ENCODE measurements around the gene JAK1.
"Not testable (repeated sequence)": the region's sequence is repeated elsewhere in the genome, so short reads cannot be mapped to it uniquely, and the experiment has no call there.

JAK1 gene

GRCh38 chr1:64839732-64840405 lies 126.5 kb downstream of the JAK1 start:
- DNase-seq (ENCODE audit: low spot score) = no peak

GRCh38 chr1:64839261-64839660 lies 127.1 kb downstream of the JAK1 start:
- DNase-seq (ENCODE audit: low spot score) = no peak

- no peak for DNase-seq (ENCODE audit: low spot score)
These were observed 127.9 kb downstream of the JAK1 start for GRCh38 chr1:64838486-64838885.

GRCh38 chr1:64836802-64837201 lies 129.5 kb downstream of the JAK1 start:
- DNase-seq (ENCODE audit: low spot score) = no peak

- DNase-seq (ENCODE audit: low spot score) = no peak
These were observed 131.6 kb downstream of the JAK1 start for GRCh38 chr1:64834734-64835133.

- DNase-seq (ENCODE audit: low spot score) = no peak
These were observed 136.2 kb downstream of the JAK1 start for GRCh38 chr1:64830030-64830651.

- DNase-seq (ENCODE audit: low spot score) = no peak
These were observed 136.8 kb downstream of the JAK1 start for GRCh38 chr1:64829411-64830029.

GRCh38 chr1:64828829-64829228 lies 137.5 kb downstream of the JAK1 start:
- DNase-seq (ENCODE audit: low spot score) = no peak

GRCh38 chr1:64826991-64827390 lies 139.4 kb downstream of the JAK1 start:
- no peak for DNase-seq (ENCODE audit: low spot score)

GRCh38 chr1:64823691-64824476 lies 142.5 kb downstream of the JAK1 start:
- DNase-seq (ENCODE audit: low spot score) = peak; percentile 57

- no peak for DNase-seq (ENCODE audit: low spot score)
These were observed 143.7 kb downstream of the JAK1 start for GRCh38 chr1:64822621-64823020.

- not testable (repeated sequence) for DNase-seq (ENCODE audit: low spot score)
These were observed 145.8 kb downstream of the JAK1 start for GRCh38 chr1:64820572-64820971.

- DNase-seq (ENCODE audit: low spot score) = not testable (repeated sequence)
These were observed 149.0 kb downstream of the JAK1 start for GRCh38 chr1:64817364-64817763.

GRCh38 chr1:64814427-64814826 lies 151.9 kb downstream of the JAK1 start:
- DNase-seq (ENCODE audit: low spot score) = no peak

GRCh38 chr1:64811131-64811530 lies 155.2 kb downstream of the JAK1 start:
- DNase-seq (ENCODE audit: low spot score) = no peak

- DNase-seq (ENCODE audit: low spot score) = no peak
These were observed 156.3 kb downstream of the JAK1 start for GRCh38 chr1:64810001-64810400.

GRCh38 chr1:64809309-64809708 lies 157.0 kb downstream of the JAK1 start:
- DNase-seq (ENCODE audit: low spot score) = no peak

GRCh38 chr1:64801851-64802523 lies 164.4 kb downstream of the JAK1 start:
- DNase-seq (ENCODE audit: low spot score) = no peak

- DNase-seq (ENCODE audit: low spot score) = no peak
These were observed 167.5 kb downstream of the JAK1 start for GRCh38 chr1:64798872-64799271.

GRCh38 chr1:64790832-64791487 lies 175.4 kb downstream of the JAK1 start:
- DNase-seq (ENCODE audit: low spot score) = no peak
